Subcutaneous adipose tissue (tissue), 4 donors: ENCODE data around the gene KLHL12. TPM values are rescaled to one million over a fixed set of nuclear protein-coding genes. Genes with fewer than 3 reads are reported as not detected.

Experiments used
- CTCF ChIP-seq: fragments of 450-650 bp; IDR thresholded peaks from one replicate; pipeline ENCODE4 v1.5.1; 2016; ENCODE audit warnings: low read depth, mild to moderate bottlenecking, control low read depth, antibody characterized with exemption, moderate library complexity
- total RNA-seq, 4 donors: library from RNA; depleted of rRNA; stranded (reverse); fragments of >200 nt; gene quantifications; one replicate each; pipeline ENCODE4 v1.1.0, GENCODE V29; 2016

KLHL12 gene
- total RNA-seq, 4 donors from 2014 or later: 18.1 to 25.3 (median 22.2) TPM

- TF ChIP-seq CTCF: no peak
Measured at GRCh38 chr1:202905331-202905730, 21.7 kb downstream of the KLHL12 start.

GRCh38 chr1:202901555-202901954 is 25.5 kb downstream of the KLHL12 start:
- no peak for TF ChIP-seq CTCF

GRCh38 chr1:202892501-202892900 is 34.5 kb downstream of the KLHL12 start:
- TF ChIP-seq CTCF: no peak

- no peak for TF ChIP-seq CTCF
Measured at GRCh38 chr1:202890392-202890791, 36.6 kb downstream of the KLHL12 start.

GRCh38 chr1:202888531-202889360 is 38.3 kb downstream of the KLHL12 start, which contains the start of gene RABIF:
TSS of gene RABIF (minus strand) at chr1:202889149. CDS start at chr1:202889098, 51 bp downstream.
- TF ChIP-seq CTCF: no peak

GRCh38 chr1:202888221-202888530 is 38.9 kb downstream of the KLHL12 start:
- no peak for TF ChIP-seq CTCF

- no peak for TF ChIP-seq CTCF
Measured at GRCh38 chr1:202880961-202881460, 46.0 kb downstream of the KLHL12 start.
